ENCODE measurements around the gene MAP6D1.

DNA sequence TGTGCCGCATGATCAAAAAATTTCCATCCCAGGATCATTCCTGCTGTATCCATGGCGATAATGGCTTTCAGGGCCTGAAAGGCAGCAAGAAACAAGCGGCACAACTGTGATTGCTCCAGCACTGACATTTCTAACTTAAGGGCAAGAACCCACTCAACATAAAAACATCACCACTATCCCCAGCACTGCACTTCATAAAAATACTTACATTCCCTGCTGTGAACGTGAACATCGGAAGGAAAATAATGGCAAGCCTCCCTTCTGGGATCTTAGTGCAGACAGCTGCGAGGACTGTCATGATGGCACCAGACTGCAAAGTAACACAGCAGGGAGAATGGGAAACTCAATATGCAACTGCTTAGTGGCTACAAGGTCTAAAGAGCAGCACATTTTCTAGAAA, 8.1 kb upstream of the MAP6D1 start:
- TF ChIP-seq, protein P1, sequence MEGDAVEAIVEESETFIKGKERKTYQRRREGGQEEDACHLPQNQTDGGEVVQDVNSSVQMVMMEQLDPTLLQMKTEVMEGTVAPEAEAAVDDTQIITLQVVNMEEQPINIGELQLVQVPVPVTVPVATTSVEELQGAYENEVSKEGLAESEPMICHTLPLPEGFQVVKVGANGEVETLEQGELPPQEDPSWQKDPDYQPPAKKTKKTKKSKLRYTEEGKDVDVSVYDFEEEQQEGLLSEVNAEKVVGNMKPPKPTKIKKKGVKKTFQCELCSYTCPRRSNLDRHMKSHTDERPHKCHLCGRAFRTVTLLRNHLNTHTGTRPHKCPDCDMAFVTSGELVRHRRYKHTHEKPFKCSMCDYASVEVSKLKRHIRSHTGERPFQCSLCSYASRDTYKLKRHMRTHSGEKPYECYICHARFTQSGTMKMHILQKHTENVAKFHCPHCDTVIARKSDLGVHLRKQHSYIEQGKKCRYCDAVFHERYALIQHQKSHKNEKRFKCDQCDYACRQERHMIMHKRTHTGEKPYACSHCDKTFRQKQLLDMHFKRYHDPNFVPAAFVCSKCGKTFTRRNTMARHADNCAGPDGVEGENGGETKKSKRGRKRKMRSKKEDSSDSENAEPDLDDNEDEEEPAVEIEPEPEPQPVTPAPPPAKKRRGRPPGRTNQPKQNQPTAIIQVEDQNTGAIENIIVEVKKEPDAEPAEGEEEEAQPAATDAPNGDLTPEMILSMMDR (conservative IDR thresholded peaks at IDR 0.05 in 1 of 2, IDR thresholded peaks at IDR 0.05 in 1 of 2; ENCODE audit: extremely low read depth in 1 of 2, insufficient read depth in 1 of 2, low read depth in 1 of 2, low read length in 2 of 2), result no peak
- TF ChIP-seq EZH2 (IDR thresholded peaks at IDR 0.05; ENCODE audit: borderline replicate concordance, low read length), result no peak
